DND-41 (cell line): ENCODE measurements around the gene ZNF235.

Source experiments
- CTCF ChIP-seq: IDR thresholded peaks from 2 replicates; pipeline ENCODE4 v1.5.1; 2012; ENCODE audit warnings: borderline replicate concordance, low read length, moderate library complexity, mild to moderate bottlenecking; ENCODE audit not compliant: poor library complexity, severe bottlenecking; ENCODE audit errors: extremely low read depth
- EZH2 ChIP-seq: IDR thresholded peaks from 3 replicates; pipeline ENCODE4 v1.6.1; 2012; ENCODE audit warnings: borderline replicate concordance, low read depth, mild to moderate bottlenecking, moderate library complexity, low read length, inconsistent platforms; ENCODE audit not compliant: severe bottlenecking

- TF ChIP-seq CTCF (no peak), EZH2 (no peak)
Observed at GRCh38 chr19:44284968-44285367, 19.9 kb downstream of the ZNF235 start.
